ENCODE results near the gene NSD1. TPM values are rescaled to one million over a fixed set of nuclear protein-coding genes. Genes with fewer than 3 reads are reported as not detected.
A peak's percentile ranks its signal among the peaks of the same experiment; 100 is the strongest.

Gene NSD1
- total and polyA plus RNA-seq, 9 of the 15 experiments (the other 6 are each of a cell fraction or from before 2014, with no cell fraction given), result 3.8 to 51.0 (median 24.7) TPM

DNA sequence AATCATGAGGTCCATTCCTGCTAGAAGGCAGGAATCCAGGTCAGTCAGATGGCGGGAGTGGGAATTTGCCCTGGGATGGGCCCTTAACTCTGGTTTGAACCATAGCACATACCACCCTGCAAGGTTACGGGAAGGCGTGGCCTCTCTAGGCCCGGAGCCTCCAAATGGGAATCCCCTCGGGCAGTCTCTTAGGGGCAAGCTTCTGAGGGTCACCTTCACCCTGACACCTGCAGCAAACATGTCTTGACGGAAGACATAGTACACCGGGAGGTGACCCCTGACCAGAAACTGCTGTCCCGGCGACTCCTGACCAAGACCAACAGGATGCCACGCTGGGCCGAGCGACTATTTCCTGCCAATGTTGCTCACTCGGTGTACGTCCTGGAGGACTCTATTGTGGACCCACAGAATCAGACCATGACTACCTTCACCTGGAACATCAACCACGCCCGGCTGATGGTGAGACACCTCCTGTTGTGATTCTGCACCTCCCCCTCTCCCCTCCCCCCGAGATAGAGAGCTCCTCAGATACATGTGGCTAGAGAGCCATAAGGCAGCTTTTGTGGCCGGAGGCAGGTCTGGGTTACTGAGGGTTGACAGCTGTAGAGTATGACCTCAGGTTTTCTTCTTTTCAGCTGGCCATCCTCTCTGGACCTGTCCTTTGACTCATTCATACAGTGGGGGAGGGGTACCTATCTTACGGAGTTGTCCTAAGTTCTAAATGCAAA is 171.0 kb downstream of the NSD1 start (continued):
- TF ChIP-seq, protein P1, sequence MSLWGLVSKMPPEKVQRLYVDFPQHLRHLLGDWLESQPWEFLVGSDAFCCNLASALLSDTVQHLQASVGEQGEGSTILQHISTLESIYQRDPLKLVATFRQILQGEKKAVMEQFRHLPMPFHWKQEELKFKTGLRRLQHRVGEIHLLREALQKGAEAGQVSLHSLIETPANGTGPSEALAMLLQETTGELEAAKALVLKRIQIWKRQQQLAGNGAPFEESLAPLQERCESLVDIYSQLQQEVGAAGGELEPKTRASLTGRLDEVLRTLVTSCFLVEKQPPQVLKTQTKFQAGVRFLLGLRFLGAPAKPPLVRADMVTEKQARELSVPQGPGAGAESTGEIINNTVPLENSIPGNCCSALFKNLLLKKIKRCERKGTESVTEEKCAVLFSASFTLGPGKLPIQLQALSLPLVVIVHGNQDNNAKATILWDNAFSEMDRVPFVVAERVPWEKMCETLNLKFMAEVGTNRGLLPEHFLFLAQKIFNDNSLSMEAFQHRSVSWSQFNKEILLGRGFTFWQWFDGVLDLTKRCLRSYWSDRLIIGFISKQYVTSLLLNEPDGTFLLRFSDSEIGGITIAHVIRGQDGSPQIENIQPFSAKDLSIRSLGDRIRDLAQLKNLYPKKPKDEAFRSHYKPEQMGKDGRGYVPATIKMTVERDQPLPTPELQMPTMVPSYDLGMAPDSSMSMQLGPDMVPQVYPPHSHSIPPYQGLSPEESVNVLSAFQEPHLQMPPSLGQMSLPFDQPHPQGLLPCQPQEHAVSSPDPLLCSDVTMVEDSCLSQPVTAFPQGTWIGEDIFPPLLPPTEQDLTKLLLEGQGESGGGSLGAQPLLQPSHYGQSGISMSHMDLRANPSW (CRISPR knock-in tag; IDR thresholded peaks at IDR 0.05), result no peak
- TF ChIP-seq ZFP91 (CRISPR knock-in tag; IDR thresholded peaks at IDR 0.05) (no peak), ARHGAP35 (IDR thresholded peaks at IDR 0.05; ENCODE audit: partially characterized antibody) (no peak), NFE2L1 (tag; IDR thresholded peaks at IDR 0.05; ENCODE audit: borderline replicate concordance, low read depth) (no peak), U2AF1 (optimal IDR thresholded peaks at IDR 0.05; ENCODE audit: low read depth, low read length) (no peak), KDM1A (IDR thresholded peaks at IDR 0.05) (peak in 1 of 2 experiments; percentile 65; a peak in 1 of 4 replicates), ERF (CRISPR knock-in tag; IDR thresholded peaks at IDR 0.05) (no peak), DPF2 (IDR thresholded peaks at IDR 0.05) (0 out of 2 replicates have a peak, but pooled peaks have one; percentile 17)
- TF ChIP-seq, protein P2, sequence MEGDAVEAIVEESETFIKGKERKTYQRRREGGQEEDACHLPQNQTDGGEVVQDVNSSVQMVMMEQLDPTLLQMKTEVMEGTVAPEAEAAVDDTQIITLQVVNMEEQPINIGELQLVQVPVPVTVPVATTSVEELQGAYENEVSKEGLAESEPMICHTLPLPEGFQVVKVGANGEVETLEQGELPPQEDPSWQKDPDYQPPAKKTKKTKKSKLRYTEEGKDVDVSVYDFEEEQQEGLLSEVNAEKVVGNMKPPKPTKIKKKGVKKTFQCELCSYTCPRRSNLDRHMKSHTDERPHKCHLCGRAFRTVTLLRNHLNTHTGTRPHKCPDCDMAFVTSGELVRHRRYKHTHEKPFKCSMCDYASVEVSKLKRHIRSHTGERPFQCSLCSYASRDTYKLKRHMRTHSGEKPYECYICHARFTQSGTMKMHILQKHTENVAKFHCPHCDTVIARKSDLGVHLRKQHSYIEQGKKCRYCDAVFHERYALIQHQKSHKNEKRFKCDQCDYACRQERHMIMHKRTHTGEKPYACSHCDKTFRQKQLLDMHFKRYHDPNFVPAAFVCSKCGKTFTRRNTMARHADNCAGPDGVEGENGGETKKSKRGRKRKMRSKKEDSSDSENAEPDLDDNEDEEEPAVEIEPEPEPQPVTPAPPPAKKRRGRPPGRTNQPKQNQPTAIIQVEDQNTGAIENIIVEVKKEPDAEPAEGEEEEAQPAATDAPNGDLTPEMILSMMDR (IDR thresholded peaks at IDR 0.05 in 2 of 3, conservative IDR thresholded peaks at IDR 0.05 in 1 of 3; ENCODE audit: insufficient read depth in 2 of 3, low read depth in 1 of 3, low read length in 3 of 3), result no peak

All from K562 (cell line).